ENCODE data around the gene LRPAP1.

LRPAP1 gene

DNA sequence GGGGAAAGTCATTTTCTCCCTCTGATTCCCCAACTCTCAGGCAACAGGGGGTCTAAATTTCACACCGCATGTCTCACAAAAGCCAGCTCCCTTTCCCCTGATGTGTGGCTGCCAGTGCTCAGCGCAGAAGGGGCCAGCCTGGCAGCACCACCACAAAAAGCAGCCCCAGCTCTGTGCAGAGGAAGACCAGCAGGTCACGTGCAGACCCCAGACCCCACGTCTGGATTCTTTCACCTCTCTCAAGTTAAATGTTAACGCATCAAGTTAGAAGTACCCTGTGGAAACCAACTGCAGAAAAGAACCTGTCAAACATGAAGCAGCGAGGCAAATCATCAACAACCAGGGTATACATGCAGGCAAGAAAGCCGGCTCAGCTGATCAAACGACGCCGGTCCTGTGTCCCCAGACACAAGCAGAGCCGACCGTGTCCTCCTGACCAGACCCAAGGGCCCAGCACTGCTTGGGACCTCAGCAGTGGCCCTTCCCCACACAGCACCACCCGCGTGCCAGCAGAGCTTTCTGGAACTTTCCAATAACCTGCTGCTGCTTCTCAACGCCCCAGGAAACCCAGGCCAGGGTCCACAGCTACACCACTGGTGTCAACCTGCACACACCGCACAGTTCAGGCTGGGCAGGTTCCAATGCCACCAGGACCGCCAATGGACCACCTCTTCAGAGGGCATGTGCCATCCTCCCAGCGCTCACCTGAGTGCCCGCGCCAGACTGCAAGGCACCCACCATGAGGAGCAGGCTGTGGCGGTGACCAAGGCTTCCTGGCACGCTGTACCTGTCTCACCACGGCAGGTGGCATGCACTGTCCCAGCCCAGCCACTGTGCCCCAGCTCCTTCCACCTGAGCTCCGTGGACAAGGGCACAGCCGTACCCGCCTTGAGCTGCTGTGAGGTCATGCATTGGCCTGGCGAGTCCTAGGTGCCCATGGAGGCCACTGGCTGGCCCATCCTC, 4.0 kb downstream of the LRPAP1 start:
- H3K36me3 ChIP-seq (ENCODE audit: low read depth): peaks cover 38% of the 10 kb centered on the region
- no peak overlapping the region for H3K4me3 ChIP-seq (ENCODE audit: severe bottlenecking)
- no peak overlapping the region for H3K27ac ChIP-seq (ENCODE audit: poor library complexity, severe bottlenecking)
- ATAC-seq (ENCODE audit: low read depth) (no peak), DNase-seq (ENCODE audit: low spot score) (no peak)
- TF ChIP-seq, protein P1, sequence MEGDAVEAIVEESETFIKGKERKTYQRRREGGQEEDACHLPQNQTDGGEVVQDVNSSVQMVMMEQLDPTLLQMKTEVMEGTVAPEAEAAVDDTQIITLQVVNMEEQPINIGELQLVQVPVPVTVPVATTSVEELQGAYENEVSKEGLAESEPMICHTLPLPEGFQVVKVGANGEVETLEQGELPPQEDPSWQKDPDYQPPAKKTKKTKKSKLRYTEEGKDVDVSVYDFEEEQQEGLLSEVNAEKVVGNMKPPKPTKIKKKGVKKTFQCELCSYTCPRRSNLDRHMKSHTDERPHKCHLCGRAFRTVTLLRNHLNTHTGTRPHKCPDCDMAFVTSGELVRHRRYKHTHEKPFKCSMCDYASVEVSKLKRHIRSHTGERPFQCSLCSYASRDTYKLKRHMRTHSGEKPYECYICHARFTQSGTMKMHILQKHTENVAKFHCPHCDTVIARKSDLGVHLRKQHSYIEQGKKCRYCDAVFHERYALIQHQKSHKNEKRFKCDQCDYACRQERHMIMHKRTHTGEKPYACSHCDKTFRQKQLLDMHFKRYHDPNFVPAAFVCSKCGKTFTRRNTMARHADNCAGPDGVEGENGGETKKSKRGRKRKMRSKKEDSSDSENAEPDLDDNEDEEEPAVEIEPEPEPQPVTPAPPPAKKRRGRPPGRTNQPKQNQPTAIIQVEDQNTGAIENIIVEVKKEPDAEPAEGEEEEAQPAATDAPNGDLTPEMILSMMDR (IDR thresholded peaks at IDR 0.05; ENCODE audit: poor library complexity, severe bottlenecking): no peak
- no peaks in the 10 kb centered on the region for H3K27me3 ChIP-seq (ENCODE audit: insufficient read depth, poor library complexity, severe bottlenecking)
- no peaks in the 10 kb centered on the region for H3K4me1 ChIP-seq (ENCODE audit: insufficient read depth, poor library complexity, severe bottlenecking)
- no peaks in the 10 kb centered on the region for H3K9me3 ChIP-seq (ENCODE audit: severe bottlenecking)

DNA sequence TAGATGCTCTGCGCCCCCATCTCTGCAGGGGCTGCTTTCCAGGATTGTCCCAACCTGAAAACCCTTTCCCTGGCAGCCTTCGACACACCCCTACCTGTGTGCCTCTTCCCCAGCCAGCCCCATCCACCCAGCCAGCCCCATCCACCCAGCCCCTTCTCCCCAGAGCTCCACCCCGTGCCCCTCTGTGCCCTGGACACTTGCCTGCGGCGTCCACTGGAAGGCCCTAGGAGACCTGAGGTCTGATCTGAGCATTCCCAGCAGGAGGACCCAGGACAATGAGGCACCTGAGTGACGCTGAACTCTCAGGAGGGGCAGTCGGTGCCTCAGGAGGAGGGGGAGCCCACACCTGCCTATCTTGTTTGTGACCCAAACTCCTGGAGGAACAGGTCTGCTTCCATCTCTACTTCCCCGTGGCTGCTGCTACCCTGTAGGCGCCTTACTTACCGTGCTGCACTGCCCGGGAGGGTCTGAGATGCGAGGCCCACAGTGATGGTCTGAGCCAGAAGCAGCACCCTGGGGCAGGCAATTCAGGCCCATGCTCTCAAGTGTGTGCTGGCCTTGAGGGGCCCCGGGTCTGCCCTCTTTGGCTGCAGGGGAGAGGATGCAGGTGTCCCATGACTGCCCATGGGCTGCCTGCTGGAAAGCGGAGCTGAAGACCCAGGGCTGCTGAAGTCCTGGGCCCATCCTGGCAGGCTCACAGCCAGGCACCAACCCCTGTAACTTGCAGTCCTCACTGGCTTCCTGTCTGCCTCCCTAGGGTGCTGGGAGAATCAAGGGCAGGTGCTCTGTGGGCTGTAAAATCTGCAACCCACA, 4.9 kb downstream of the LRPAP1 start:
- Histone ChIP-seq H3K4me1 (ENCODE audit: insufficient read depth, poor library complexity, severe bottlenecking) (no peaks in the 10 kb centered on the region), H3K27me3 (ENCODE audit: insufficient read depth, poor library complexity, severe bottlenecking) (no peaks in the 10 kb centered on the region), H3K4me3 (ENCODE audit: severe bottlenecking) (no peak overlapping the region), H3K27ac (ENCODE audit: poor library complexity, severe bottlenecking) (no peak overlapping the region), H3K9me3 (ENCODE audit: severe bottlenecking) (no peaks in the 10 kb centered on the region), H3K36me3 (ENCODE audit: low read depth) (peaks cover 40% of the 10 kb centered on the region)
- no peak for ATAC-seq (ENCODE audit: low read depth)
- no peak for DNase-seq (ENCODE audit: low spot score)
- TF ChIP-seq, protein P1 (IDR thresholded peaks at IDR 0.05; ENCODE audit: poor library complexity, severe bottlenecking): no peak

- H3K27ac ChIP-seq (ENCODE audit: poor library complexity, severe bottlenecking): no peak overlapping the region
- no peak for DNase-seq (ENCODE audit: low spot score)
- no peaks in the 10 kb centered on the region for H3K9me3 ChIP-seq (ENCODE audit: severe bottlenecking)
- no peaks in the 10 kb centered on the region for H3K4me1 ChIP-seq (ENCODE audit: insufficient read depth, poor library complexity, severe bottlenecking)
- TF ChIP-seq, protein P1 (IDR thresholded peaks at IDR 0.05; ENCODE audit: poor library complexity, severe bottlenecking): no peak
- ATAC-seq (ENCODE audit: low read depth): no peak
- no peak overlapping the region for H3K4me3 ChIP-seq (ENCODE audit: severe bottlenecking)
- peaks cover 43% of the 10 kb centered on the region for H3K36me3 ChIP-seq (ENCODE audit: low read depth)
- no peaks in the 10 kb centered on the region for H3K27me3 ChIP-seq (ENCODE audit: insufficient read depth, poor library complexity, severe bottlenecking)
Measured at GRCh38 chr4:3526456-3526855, 5.8 kb downstream of the LRPAP1 start.

GRCh38 chr4:3525532-3526430, 6.4 kb downstream of the LRPAP1 start:
- TF ChIP-seq, protein P1 (IDR thresholded peaks at IDR 0.05; ENCODE audit: poor library complexity, severe bottlenecking): no peak
- no peak for ATAC-seq (ENCODE audit: low read depth)

More at GRCh38 chr4:3525532-3526430, 6.4 kb downstream of the LRPAP1 start:
- Histone ChIP-seq H3K4me3 (ENCODE audit: severe bottlenecking) (no peak overlapping the region), H3K27ac (ENCODE audit: poor library complexity, severe bottlenecking) (no peak overlapping the region), H3K36me3 (ENCODE audit: low read depth) (peaks cover 49% of the 10 kb centered on the region), H3K9me3 (ENCODE audit: severe bottlenecking) (no peaks in the 10 kb centered on the region), H3K4me1 (ENCODE audit: insufficient read depth, poor library complexity, severe bottlenecking) (no peaks in the 10 kb centered on the region), H3K27me3 (ENCODE audit: insufficient read depth, poor library complexity, severe bottlenecking) (no peaks in the 10 kb centered on the region)
- DNase-seq (ENCODE audit: low spot score): no peak

Data from RWPE2 (cell line).